ENCODE data around the gene HSD17B8.

- TF ChIP-seq RAD21 (IDR thresholded peaks at IDR 0.05; ENCODE audit: low read depth): no peak
- TF ChIP-seq ZBTB7A (IDR thresholded peaks at IDR 0.05; ENCODE audit: low read depth): no peak
Observed at GRCh38 chr6:33201147-33201545, 3.3 kb upstream of the HSD17B8 start.
